CD4-positive, alpha-beta T cell (primary cell): ENCODE measurements around the gene TMEM176A. TPM values are rescaled to one million over a fixed set of nuclear protein-coding genes. Genes with fewer than 3 reads are reported as not detected.

Experiments
- ATAC-seq: fragments of 200-7000 bp; cut with Tn5 transposase; one replicate; pipeline ENCODE4 v1.10.0; 2022; ENCODE audit warnings: mild to moderate bottlenecking; ENCODE audit not compliant: poor library complexity
- CTCF ChIA-PET: fragments of 350-600 bp; sonication (Branson Sonifier 250); formaldehyde crosslinking; loops from one replicate; lab custom pipeline; 2021; ENCODE audit warnings: antibody characterized with exemption, inconsistent platforms; lab: Charles Lee
- POLR2A ChIA-PET: fragments of 350-600 bp; sonication (Branson Sonifier 250); formaldehyde crosslinking; loops from one replicate; lab custom pipeline; 2021; ENCODE audit warnings: antibody characterized with exemption, inconsistent platforms; lab: Charles Lee
- DNase-seq, 14 experiments: peaks; one replicate each; pipeline ENCODE4 v3.0.0-alpha.2; 2013 to 2020; ENCODE audit warnings: mixed read lengths in 2 of 14
- H3K27ac ChIP-seq, 2 donors: one replicate each; pipeline versions ENCODE4 v1.5.1 to v1.7.0; 2013; ENCODE audit warnings: low read length in 2 of 2, low read depth in 1 of 2, mild to moderate bottlenecking in 1 of 2
- H3K27me3 ChIP-seq, 2 experiments: 1 replicate in 1 of 2; 2 replicates in 1 of 2; pipeline versions ENCODE4 v1.6.1 to v1.7.0; 2013; ENCODE audit warnings: low read length in 2 of 2, control low read depth in 1 of 2, mild to moderate bottlenecking in 1 of 2, moderate library complexity in 1 of 2; ENCODE audit not compliant: insufficient read depth in 2 of 2, control insufficient read depth in 1 of 2
- H3K36me3 ChIP-seq: one replicate; pipeline ENCODE4 v1.6.1; 2013; ENCODE audit warnings: low read length, control low read depth; ENCODE audit not compliant: insufficient read depth
- H3K4me1 ChIP-seq: one replicate; pipeline ENCODE4 v1.6.1; 2013; ENCODE audit warnings: low read length, control low read depth; ENCODE audit not compliant: insufficient read depth
- H3K4me3 ChIP-seq: one replicate; pipeline ENCODE4 v1.5.1; 2013; ENCODE audit warnings: mild to moderate bottlenecking, low read length, moderate library complexity
- H3K9me3 ChIP-seq, 2 experiments: 1 replicate in 1 of 2; 2 replicates in 1 of 2; pipeline versions ENCODE4 v1.6.1 to v1.7.0; 2013; ENCODE audit warnings: low read length in 2 of 2, mild to moderate bottlenecking in 2 of 2, control low read depth in 1 of 2, moderate library complexity in 1 of 2; ENCODE audit not compliant: control insufficient read depth in 1 of 2, insufficient read depth in 1 of 2
- H3K27ac Mint-ChIP-seq: one replicate; pipeline ENCODE4 v1.8.0; 2020; ENCODE audit warnings: mixed read lengths
- H3K27me3 Mint-ChIP-seq: one replicate; pipeline ENCODE4 v1.8.0; 2021; ENCODE audit warnings: mixed read lengths
- H3K36me3 Mint-ChIP-seq: one replicate; pipeline ENCODE4 v1.8.0; 2021; ENCODE audit warnings: low read depth, mixed read lengths
- H3K4me1 Mint-ChIP-seq: one replicate; pipeline ENCODE4 v1.8.0; 2021; ENCODE audit warnings: low read depth, mixed read lengths
- H3K4me3 Mint-ChIP-seq: one replicate; pipeline ENCODE4 v1.8.0; 2020; ENCODE audit warnings: mild to moderate bottlenecking, mixed read lengths
- H3K9me3 Mint-ChIP-seq: one replicate; pipeline ENCODE4 v1.8.0; 2020; ENCODE audit warnings: mixed read lengths
- intact Hi-C, 2 experiments: fragments of 100-400 bp; cut with DNase I in 1 of 2; cut with micrococcal nuclease in 1 of 2; formaldehyde crosslinking; loops; one replicate each; pipeline versions ENCODE4 v1.15.1 to v1.9.0; 2023 to 2025; cut with DNase I, micrococcal nuclease
- total RNA-seq, 174 experiments: library from RNA in 2 of 174; stranded (reverse) in 2 of 174; gene quantifications; one replicate each; pipeline ENCODE4 v1.2.3 and lab custom pipeline; 2021 to 2026
- TF ChIP-seq, protein P1 (sequence below): fragments of 200-600 bp; IDR thresholded peaks from one replicate; pipeline ENCODE4 v1.8.0; 2022; ENCODE audit warnings: antibody characterized with exemption, mild to moderate bottlenecking

The TMEM176A gene
- total RNA-seq, 2 experiments from 2014 or later, result not detected

DNA sequence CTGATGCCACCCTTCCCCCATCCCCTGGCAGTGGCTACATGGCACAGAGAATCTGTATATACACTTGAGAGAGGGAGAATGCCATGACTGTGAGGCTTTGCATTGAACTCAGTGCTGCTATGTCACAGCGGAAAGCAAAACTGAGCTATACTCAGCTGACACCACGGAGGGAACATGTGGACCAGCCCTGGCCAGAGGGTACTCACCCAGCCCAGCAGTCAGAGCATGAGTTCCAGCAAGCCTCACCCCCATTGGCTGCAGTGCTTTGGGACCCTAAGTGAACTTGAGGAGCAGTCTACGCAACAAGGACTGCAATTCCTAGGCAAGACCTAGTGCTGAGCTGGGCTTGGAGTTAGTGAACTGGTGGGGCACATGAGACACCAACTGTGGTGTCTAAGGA lies 41.4 kb downstream of the TMEM176A start:
- H3K36me3 ChIP-seq, result no peaks in the 10 kb centered on the region
- ChIA-PET CTCF (no interaction called here), POLR2A (no interaction called here)
- no peaks in the 10 kb centered on the region for H3K36me3 Mint-ChIP-seq
- DNase-seq, result no peak
- H3K9me3 ChIP-seq, result no peaks in the 10 kb centered on the region
- no peak overlapping the region for H3K4me3 ChIP-seq
- H3K27me3 Mint-ChIP-seq, result no peaks in the 10 kb centered on the region
- H3K4me1 ChIP-seq, result no peaks in the 10 kb centered on the region
- no peak overlapping the region for H3K27ac ChIP-seq
- ATAC-seq, result no peak
- no peaks in the 10 kb centered on the region for H3K9me3 Mint-ChIP-seq
- intact Hi-C loops, result no loop called here
- TF ChIP-seq, protein P1, sequence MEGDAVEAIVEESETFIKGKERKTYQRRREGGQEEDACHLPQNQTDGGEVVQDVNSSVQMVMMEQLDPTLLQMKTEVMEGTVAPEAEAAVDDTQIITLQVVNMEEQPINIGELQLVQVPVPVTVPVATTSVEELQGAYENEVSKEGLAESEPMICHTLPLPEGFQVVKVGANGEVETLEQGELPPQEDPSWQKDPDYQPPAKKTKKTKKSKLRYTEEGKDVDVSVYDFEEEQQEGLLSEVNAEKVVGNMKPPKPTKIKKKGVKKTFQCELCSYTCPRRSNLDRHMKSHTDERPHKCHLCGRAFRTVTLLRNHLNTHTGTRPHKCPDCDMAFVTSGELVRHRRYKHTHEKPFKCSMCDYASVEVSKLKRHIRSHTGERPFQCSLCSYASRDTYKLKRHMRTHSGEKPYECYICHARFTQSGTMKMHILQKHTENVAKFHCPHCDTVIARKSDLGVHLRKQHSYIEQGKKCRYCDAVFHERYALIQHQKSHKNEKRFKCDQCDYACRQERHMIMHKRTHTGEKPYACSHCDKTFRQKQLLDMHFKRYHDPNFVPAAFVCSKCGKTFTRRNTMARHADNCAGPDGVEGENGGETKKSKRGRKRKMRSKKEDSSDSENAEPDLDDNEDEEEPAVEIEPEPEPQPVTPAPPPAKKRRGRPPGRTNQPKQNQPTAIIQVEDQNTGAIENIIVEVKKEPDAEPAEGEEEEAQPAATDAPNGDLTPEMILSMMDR, result no peak
- no peaks in the 10 kb centered on the region for H3K4me1 Mint-ChIP-seq
- no peaks in the 10 kb centered on the region for H3K27me3 ChIP-seq
- no peak overlapping the region for H3K4me3 Mint-ChIP-seq
- no peak overlapping the region for H3K27ac Mint-ChIP-seq

DNA sequence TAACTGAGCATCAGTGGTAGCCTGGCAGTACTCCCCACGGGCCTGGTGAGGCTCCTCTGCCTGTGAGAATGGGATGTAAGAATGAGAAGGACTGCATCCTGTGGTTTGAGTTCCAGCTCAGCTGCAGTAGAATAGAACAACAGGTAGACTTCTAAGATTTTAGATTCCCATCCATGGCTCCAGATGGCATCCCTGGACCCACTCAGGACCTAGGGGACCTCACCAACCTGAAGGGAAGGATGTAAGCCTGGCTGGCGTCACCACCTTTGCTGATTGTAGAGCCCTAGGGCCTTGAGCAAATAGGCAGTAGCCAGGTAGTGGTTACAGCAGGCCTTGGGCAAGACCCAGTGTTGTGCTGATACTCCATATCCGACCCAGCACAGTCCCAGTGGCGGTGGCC lies 42.1 kb downstream of the TMEM176A start:
- Mint-ChIP-seq H3K36me3 (no peaks in the 10 kb centered on the region), H3K27me3 (no peaks in the 10 kb centered on the region), H3K4me3 (no peak overlapping the region), H3K4me1 (no peaks in the 10 kb centered on the region), H3K9me3 (no peaks in the 10 kb centered on the region), H3K27ac (no peak overlapping the region)
- no peaks in the 10 kb centered on the region for H3K27me3 ChIP-seq
- ATAC-seq (no peak), DNase-seq (no peak)
- intact Hi-C loops, result no loop called here
- TF ChIP-seq, protein P1, result no peak
- no peak overlapping the region for H3K4me3 ChIP-seq
- ChIA-PET POLR2A (no interaction called here), CTCF (no interaction called here)
- no peaks in the 10 kb centered on the region for H3K4me1 ChIP-seq
- H3K9me3 ChIP-seq, result no peaks in the 10 kb centered on the region
- H3K27ac ChIP-seq, result no peak overlapping the region
- H3K36me3 ChIP-seq, result no peaks in the 10 kb centered on the region

DNA sequence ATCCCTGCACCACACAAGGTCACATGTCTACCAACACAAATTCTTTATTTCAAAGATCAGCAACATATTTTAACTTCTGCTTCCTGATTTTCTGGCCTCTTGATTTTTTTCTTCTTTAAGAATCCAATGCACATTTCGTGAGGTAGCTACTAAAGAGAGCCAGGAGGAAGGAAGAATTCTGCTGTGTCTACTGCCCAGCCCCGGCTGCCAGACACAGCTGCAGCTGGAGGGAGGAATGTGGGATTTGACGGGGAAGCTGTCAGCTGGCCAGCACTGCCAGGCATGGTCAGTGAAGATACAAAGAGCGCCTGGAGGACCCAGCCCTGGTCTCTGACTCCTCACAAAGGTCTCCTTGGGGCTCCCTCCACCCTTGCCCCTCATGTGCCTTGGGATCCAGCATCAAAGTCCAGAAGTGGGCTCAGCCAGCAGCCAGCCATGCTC lies 44.9 kb downstream of the TMEM176A start:
- Mint-ChIP-seq H3K27ac (no peak overlapping the region), H3K4me1 (no peaks in the 10 kb centered on the region), H3K4me3 (no peak overlapping the region), H3K36me3 (no peaks in the 10 kb centered on the region), H3K27me3 (peaks cover 15% of the 10 kb centered on the region), H3K9me3 (no peaks in the 10 kb centered on the region)
- H3K36me3 ChIP-seq, result no peaks in the 10 kb centered on the region
- H3K27me3 ChIP-seq, result no peaks in the 10 kb centered on the region
- no peaks in the 10 kb centered on the region for H3K9me3 ChIP-seq
- no peak overlapping the region for H3K4me3 ChIP-seq
- H3K27ac ChIP-seq, result no peak overlapping the region
- DNase-seq (no peak), ATAC-seq (no peak)
- ChIA-PET CTCF (no interaction called here), POLR2A (no interaction called here)
- no peaks in the 10 kb centered on the region for H3K4me1 ChIP-seq
- intact Hi-C loops, result no loop called here
- TF ChIP-seq, protein P1, result no peak
